GM18526 (cell line): ENCODE measurements around the gene SQSTM1.

Experiments
- POLR2A ChIP-seq: IDR thresholded peaks from 3 replicates; pipeline ENCODE4 v1.6.1; 2011; ENCODE audit not compliant: insufficient read length; ENCODE audit errors: extremely low read depth

The SQSTM1 gene

DNA sequence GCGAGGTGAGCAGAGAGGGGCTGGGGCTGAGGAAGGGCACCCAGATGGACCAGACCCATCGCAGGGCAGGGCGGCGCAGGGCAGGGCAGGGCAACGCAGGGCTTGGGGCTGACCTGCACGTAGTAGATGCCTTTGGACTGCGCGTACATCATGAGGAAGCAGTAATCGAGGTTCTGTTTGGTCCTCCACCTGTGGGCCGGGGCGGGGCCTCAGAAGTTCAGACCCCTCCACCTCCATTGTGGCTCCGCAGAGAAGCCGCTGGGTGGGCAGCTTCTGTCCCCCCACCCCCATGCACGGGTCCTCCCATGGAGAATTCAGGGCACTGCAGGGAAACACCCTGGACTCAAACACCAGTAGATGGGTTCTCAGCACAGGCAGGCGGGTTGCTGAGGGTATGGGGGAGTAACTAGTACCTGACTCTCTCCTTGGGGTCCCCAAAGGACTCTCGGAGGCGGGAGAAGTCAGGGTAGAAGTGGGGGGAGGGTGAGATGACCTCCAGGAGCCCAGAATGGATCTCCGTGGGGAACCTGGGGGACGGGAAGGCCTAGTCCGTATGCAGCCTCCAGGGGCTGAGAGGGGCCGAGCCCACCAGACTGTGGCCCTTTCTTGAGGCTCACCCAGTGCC, 20.5 kb upstream of the SQSTM1 start:
- TF ChIP-seq POLR2A: no peak

DNA sequence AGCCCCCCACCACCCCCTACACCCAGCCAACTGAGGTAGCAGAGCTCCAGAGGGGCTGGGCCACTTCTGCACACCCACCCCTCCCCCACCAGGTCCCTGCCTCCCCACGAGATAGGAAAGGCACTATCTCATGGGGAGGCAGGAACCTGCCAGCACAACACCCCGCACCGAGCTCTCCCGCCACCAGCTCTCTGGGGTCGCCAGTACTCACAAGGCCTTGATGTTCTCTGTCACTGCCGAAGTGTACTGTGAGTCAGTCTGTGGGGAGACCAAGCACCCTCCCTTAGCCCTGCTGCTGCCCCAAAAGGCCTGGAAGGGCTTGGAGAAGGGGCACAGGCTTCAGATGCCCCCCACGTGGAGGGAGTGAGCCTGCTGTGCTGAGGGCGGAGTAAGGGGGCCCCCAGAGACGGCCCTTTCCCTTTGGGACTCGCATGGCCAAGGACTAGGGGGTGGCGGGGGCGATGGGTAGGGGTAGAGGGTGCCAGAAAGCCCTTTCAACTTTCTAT, 20.0 kb upstream of the SQSTM1 start:
- no peak for TF ChIP-seq POLR2A

DNA sequence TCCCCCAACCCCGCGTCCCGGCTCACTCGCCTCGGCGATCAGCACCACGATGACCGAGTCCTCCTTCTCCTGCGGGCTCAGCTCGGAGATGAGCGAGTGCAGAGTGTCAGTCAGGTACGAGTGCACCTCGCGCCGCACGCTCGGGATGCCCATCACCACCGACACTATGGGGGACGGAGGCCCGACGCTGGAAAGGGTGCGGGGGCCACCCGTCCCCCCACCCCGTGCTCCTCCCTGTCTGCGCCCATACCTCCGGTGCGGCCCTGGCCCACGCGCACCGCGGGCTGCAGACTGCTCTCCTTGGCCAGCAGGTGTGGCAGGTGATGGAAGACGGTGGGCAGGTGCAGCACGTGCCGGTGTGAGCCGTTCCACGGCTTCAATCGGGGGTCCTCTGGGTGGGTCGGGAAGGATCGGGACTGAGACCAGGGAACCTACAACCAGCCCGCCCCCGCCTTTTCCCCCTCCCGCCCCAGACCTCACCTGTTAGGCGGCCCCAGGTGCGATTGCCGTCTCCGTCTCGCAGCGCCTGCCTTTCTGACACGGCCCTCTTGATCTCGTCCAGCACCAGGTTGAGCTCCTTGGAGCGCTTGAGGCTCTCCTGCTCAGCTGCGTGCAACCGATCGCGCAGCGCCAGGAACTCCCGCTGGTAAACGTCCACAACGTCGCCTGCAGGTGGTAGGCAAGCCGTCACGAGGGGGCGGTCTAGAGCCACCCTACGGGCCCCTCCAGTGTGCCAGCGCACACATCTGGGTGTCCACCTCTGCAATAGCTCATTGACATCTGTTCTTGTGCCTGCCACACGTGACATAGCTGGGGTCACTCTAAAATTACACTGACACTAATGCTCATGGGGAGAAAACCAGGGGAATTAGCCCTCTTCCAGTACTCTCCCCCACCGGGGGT, 19.1 kb upstream of the SQSTM1 start:
- TF ChIP-seq POLR2A: no peak

DNA sequence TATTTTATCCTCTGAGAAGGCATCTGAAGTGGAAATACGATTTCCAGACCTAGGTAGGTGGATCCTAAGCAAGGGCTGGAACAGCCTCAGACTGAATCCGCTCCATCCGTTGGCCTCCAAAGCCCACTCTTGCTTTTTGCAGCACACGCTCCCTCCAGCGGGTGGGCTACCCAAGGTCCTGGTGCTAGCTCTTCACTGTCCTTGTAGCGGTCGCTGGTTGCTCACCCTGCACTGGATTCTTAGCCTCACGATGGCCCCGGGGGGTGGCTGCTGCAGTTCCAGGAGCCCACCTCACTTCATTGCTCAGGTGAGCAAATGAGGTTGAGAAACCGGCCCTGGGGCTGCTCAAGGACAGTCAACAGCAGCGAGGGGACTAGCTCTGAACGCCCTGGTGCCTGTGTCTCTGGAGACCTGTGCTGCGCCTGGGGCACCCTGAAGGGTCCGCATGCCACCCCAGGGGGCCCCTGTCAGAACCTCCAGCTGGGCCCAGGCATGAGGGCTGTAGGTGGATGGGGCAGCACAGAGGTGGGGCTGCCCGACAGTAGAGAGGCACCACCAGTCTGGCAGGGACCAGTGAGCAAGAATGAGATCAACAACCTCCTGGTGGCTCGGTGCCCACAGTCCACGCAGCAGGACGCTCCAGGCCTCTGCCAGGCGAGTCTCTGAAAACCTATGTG, 18.4 kb upstream of the SQSTM1 start:
- no peak for TF ChIP-seq POLR2A

DNA sequence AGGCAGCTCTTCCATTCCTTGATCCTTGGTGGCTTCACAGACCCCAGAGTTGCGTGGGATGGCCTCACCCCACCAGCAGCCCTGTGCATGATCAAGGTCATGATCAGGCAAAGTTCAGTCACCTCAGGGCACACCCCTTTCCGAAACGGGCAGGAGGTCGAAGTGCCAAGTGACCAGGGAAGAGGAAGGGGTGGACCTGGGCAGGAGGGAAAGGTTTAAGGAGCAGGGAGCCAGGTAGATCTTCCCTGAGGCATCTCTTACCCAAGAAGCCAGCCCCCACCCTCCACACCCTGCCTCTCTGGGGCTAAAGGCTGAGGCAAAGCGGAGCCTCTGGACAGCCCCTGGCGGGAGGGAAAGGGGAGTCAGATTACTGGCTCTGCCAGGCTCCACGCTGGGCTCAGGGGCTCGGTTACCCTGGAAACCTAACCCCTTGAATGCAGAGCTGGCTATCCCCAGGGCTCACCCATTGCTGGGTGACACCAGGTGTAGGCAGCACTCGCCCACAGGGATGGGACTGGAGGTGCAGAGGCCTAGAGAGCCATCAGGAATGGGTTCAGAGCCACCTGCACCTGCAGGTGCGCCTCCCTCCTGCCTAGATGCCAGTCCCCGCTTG, 17.6 kb upstream of the SQSTM1 start:
- no peak for TF ChIP-seq POLR2A

DNA sequence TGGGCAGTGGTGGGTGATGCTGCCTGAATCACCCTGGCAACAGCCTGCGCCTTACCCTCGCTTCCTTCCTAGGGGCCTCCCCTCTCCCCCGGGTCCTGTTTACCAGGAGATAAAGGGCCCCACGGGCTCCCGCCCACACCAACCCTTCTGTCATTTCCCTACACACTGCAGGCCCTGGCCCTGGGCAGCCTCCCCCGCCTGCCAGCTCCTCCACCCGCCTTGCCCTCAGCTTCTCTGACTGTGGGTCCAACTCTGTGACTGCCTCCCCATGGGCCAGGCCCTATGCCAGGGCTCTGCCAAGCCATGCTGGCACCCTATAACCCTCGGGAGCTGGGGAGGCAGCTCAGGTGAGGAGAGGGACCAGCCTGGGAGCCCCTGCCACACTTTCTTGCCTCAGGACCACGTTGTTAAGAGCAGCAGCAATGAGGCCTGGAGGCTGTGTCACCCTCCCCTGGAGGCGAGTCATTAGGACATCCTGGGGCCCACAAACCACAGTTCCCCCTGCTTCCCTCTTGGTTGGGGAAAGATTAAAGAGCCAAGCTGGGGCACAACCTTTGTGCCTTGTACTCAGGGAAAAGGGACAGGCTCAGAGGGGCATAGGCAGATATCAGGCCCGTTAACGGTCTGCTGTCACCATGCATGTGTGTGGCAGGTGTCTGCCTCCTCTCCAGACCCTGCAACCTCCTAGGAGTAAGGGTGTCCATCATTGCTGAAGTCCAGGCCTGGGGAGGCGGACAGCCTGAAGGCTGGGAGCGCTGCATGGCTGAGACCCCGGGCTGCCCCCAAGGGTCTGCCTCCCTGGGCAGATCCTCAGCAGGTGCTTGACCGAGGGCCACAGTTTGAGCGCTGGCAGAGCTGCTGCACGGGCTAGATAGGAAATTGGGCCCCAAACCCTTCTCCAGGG, 16.8 kb upstream of the SQSTM1 start:
- no peak for TF ChIP-seq POLR2A

DNA sequence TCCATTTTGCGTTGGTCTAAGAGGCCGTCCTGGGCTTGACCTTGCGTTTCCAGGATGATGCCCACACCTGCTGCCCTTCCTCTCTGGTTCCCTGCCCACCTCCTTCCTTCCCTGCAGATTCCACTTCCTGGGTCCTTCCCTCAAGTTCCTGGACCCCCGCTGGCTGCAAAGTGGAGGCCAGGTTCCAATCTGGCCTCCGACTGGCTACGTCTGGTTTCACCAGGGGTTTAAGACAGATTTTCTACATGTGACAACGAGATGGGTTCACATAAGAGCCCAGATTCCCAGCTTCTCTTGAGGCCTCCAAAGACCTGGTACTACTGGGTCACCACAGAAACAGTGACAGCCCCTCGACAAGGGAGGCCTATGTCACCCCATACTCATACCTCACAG, 16.2 kb upstream of the SQSTM1 start:
- no peak for TF ChIP-seq POLR2A

DNA sequence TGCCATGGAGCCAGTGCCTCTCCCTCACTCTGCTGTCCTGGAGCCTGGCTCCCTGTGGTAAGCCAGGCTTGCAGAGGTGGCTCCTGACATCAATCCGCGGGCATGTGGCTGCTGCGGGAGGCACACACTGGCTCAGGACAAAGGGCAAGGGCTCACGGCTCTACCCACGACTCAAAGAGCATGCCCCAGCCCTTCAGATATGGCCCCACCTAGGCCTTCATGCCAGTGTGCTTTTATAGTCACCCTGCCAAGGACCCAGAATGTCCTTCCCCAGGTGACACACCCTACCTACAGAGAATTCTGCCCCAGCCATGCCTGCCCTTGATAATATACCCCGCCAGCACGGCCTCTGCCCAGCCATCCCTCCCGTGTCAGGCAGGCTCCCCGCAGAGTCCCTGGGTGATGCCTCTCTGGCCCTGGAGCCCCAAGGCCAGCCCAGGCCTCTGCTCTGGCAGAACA, 15.6 kb upstream of the SQSTM1 start:
- no peak for TF ChIP-seq POLR2A

DNA sequence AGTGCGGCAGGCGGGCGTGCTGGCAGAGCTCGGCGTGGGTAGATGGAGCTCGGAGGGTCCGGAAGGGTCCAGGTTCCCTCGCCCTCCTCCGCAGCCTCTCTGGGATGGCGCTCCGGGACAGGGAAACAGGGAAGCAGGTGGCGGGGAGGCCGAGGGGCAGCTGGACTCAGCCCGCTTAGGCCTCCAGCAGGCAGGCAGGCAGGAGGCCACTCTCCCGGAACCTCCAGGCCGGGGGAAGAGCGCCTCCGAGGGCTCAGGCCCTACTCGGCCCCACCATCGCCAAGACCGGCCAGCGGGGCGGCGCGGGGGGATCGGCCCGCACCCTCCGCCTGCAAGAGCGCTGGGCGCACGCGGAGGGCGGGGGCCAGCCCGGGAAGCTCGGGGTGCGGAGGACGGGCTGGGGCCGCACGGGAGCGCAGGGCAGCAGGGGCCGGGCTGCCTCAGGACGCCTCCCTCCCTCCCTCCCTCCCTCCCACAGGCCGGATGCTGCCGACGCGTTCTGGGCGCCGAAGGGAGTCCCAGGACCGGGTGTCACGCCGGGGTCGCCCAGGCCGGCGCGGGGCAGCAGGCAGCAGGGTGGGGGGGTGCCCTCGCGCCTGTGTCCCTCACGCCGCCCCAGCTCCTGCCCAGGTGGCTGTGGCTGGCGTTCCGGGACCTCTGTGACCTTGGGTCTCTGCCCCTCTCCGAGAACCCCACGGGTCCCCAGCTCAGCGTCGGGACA, 15.0 kb upstream of the SQSTM1 start:
- TF ChIP-seq POLR2A: no peak

DNA sequence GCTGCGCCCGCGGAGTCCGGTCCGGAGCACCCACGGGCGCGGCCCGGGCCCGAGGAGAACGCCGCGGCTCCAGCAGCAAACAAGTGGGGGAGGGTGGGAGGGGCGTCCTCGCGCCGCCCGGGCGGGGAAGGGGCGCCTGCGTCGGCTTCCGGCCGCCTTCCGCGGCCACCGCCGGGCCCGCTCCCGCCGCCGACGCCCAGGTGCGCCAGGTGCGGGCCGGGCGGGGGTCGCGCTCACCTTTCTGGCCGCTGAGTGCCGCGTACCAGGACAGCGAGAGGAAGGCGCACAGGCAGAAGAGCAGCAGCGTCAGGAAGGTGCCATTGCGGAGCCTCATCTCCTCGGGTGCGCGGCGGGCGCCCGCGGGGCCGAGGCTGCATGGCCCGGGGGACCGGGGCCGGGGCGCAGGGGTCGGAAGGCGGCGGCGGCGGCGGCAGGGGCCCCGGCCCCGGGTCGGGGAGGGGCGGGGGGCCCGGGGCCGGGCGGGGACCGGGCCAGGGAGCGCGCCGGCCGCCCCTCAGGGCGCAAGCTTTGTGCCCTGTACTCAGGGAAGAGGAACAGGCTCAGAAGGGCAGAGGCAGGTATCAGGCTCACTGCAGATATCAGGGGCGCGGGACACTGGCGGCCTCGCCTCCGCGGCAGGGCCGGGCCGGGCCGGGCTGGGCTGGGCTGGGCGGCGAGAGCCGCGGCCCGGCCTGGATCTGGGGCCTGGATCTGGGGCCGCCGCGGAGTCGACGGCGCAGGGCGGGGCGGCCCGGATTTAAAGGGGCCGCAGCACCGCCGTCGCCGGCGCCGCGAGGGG, 14.3 kb upstream of the SQSTM1 start, which contains the start of gene MGAT4B:
Gene MGAT4B, minus strand, starts transcription at position 617 of the 799 bp plus-strand sequence. Its CDS starts 283 bp downstream, at position 334.
- TF ChIP-seq POLR2A: peak; percentile 64

DNA sequence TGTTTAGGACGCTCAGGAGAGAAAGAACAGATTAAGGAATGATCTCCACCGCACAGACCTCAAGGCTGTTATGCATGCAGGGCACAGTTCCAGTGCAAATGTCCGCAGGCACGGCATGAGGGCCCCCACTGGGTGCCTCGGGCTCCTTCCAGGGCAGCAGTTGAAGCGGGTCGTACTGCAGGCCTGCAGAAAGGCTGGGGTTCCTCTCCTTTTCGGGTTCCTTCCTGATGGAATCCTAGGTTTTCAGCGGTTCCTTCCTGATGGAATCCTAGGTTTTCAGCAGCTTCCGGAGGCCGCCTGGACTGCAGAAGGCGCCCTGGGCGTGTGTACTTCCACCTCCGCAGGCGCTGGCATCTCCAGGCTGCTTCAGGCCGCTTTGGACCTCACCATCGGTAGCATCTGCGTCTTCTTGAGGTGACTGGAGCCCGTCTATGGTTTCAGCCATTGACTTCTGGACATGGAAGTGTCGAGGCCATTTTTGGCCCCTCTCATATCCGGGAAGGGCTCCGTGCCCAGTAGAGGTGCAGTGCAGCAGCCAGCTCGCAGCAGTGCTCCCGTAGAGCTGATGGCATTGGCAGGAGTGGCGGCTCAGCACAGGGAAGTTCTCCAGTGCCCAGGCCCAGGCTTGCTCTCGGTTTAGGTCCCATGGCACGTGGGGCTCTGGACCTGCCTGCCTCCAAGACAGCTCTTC, 8.4 kb upstream of the SQSTM1 start:
- TF ChIP-seq POLR2A: no peak

DNA sequence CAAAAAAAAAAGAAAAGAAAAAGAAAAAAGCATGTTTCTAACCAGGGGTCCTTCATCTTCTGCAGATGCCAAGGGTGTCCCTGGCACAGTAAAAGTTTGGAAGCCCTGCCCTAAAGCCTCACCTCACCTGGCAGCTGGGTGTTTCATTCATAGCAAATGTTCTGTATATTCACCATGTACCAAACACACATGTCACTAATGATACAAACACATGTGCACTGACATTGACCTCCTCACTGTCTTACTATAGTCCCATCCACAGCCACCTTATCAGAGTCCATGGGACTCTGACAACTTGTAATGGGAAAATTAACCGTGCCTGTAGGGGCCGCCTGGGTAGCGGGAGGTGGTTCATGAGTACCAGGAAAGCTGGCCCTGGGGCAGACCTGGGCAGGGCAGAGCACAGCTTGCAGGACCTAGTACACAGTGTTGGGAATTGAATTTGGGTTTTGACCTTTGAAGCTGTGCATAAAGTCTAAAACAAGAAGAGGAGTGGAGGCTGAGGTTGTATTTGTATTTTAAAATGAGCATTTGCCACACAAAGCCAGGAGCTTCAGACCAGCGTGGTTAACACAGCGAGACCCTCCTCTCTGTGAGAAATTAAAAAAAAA, 7.6 kb upstream of the SQSTM1 start:
- TF ChIP-seq POLR2A: no peak
